Mesodermal cell (in vitro differentiated cells): Measurements from ENCODE around the gene RNF19B. TPM values are rescaled to one million over a fixed set of nuclear protein-coding genes. Genes with fewer than 3 reads are reported as not detected.

Experiments used
- H3K27ac ChIP-seq: 2 replicates; pipeline ENCODE4 v1.7.0; 2013; ENCODE audit warnings: mild to moderate bottlenecking, low read depth, low read length, moderate library complexity; ENCODE audit not compliant: severe bottlenecking
- H3K36me3 ChIP-seq: 2 replicates; pipeline ENCODE4 v1.7.1; 2013; ENCODE audit warnings: mild to moderate bottlenecking, low read length, moderate library complexity; ENCODE audit not compliant: control insufficient read depth, insufficient read depth
- H3K4me1 ChIP-seq: one replicate; pipeline ENCODE4 v1.7.1; 2013; ENCODE audit warnings: mild to moderate bottlenecking, low read length; ENCODE audit not compliant: insufficient read depth, control insufficient read depth, poor library complexity, severe bottlenecking
- H3K4me3 ChIP-seq: 2 replicates; pipeline ENCODE4 v1.7.0; 2013; ENCODE audit warnings: low read length, control low read depth, mild to moderate bottlenecking; ENCODE audit not compliant: insufficient read depth, poor library complexity, severe bottlenecking; ENCODE audit errors: extremely low read depth
- H3K9me3 ChIP-seq: 2 replicates; pipeline ENCODE4 v1.7.1; 2013; ENCODE audit warnings: mild to moderate bottlenecking, low read length, moderate library complexity; ENCODE audit not compliant: control insufficient read depth
- WGBS, 2 experiments: methylation state at CpG; one replicate each; pipeline ENCODE4 v1.1.5; 2013; ENCODE audit warnings: missing lambda C conversion rate in 2 of 2; ENCODE audit not compliant: insufficient coverage in 2 of 2; 5-methylcytosine and 5-hydroxymethylcytosine counted together
- polyA plus RNA-seq, 2 experiments: library from polyadenylated mRNA; stranded (reverse); fragments of 50-300 nt; gene quantifications; one replicate each; pipeline ENCODE4 v1.2.3, GENCODE V29; 2013

Gene RNF19B
- polyA plus RNA-seq (2013, experiment 1 of 2) = 13.0 TPM
- 11.7 TPM for polyA plus RNA-seq (2013, experiment 2 of 2)

DNA sequence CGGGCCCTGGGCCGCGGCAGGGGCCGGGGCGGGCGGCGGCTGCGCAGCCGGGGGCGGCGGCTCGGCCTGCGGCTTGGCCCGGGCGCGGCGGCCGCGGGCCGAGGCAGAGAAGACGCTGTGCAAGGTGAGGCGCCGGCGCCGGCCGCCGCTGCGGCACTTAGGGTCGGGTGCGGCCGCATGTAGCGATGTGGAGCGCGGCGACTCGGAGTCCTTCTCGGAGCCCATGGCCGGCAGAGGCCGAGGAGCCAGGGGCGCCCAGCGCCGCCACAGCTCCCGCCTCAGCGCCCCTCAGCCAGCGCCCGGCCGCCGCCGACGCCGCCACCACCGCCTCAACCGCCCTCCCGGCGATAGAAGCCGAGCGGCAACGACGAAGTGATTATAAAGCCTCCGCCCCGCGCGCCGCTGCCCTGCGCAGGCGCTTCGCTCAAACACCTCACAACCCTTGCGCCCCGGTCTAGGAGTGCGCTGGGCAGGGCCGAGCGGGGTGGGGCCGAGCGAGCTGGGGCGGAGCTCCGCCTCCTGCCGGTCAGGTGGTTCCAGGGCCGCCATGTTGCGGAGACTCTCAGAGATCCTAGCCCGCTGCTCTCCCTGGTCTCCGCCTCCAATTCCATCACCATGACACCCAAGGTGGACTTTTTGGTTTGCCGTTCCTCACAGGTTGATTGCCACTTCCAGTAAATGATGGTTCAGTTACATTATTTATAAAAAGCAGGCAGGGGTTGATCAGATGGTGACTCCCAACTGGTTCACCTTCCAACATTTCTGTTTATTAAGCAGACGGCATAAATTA is at the start of gene RNF19B:
Gene RNF19B (minus strand): TSS at position 349 of the 790 bp plus-strand sequence. CDS start 124 bp downstream, at position 225.
- peak within 1 kb of the TSS; percentile 82 for H3K4me3 ChIP-seq
- 1 to 2% methylated on average over 43 to 72 of the region's 83 CpGs for WGBS, 2 experiments

DNA sequence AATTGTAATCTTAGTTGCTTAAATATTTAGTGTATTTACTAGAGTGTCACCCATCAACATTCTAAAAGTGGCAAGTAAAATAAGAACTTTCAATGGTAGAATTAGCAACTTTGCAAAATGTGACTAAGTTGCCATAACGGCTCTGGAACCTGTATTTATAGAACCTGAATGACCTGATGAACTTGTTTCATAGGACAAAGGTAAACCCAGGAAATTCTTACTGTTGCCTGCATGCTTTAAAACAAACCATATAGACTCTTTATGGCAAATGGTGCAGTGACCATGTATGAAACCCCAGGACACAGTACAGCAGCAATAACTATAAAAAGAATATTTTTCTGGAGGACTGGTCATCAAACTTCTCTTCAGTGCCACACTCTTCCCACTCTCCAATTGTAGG is 49.2 kb upstream of the RNF19B start:
- H3K4me1 ChIP-seq = peaks cover 5% of the 10 kb centered on the region

More for the DNA sequence above, at the start of gene RNF19B:
- H3K4me1 ChIP-seq = peaks cover 7% of the 10 kb centered on the region
- H3K9me3 ChIP-seq = no peaks in the 10 kb centered on the region
- no peaks in the 10 kb centered on the region for H3K36me3 ChIP-seq
- H3K27ac ChIP-seq = peak within 1 kb of the TSS; percentile 59

DNA sequence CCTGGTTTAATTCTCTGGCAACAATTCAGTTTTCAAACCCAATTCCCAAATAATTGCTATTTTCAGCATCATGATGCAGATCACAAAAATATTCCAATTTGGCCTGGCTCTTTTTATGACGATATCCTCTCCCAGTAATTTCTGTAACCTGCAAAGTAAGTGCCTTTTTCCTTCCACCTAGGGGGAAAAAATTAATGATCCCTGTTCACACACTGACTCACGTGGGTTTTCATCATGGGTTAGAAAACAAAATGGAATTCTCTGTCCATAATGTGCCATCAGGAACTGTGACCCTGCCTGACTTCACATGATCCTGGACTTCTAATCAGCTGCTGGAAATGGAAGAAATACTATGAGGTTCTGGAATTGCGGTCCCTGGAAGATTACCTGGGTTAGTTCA is 47.6 kb upstream of the RNF19B start:
- Histone ChIP-seq H3K9me3 (no peaks in the 10 kb centered on the region), H3K4me1 (peaks cover 20% of the 10 kb centered on the region), H3K27ac (no peak overlapping the region), H3K4me3 (no peak overlapping the region), H3K36me3 (peaks cover 74% of the 10 kb centered on the region)
- WGBS, 2 experiments = 91 to 100% methylated on average over 2 to 3 of the region's 3 CpGs

More for the DNA sequence above, 49.2 kb upstream of the RNF19B start:
- no peak overlapping the region for H3K27ac ChIP-seq
- no peaks in the 10 kb centered on the region for H3K9me3 ChIP-seq
- 88 to 100% methylated on average over 1 of the region's 1 CpG for WGBS, 2 experiments
- no peak overlapping the region for H3K4me3 ChIP-seq
- peaks cover 75% of the 10 kb centered on the region for H3K36me3 ChIP-seq

DNA sequence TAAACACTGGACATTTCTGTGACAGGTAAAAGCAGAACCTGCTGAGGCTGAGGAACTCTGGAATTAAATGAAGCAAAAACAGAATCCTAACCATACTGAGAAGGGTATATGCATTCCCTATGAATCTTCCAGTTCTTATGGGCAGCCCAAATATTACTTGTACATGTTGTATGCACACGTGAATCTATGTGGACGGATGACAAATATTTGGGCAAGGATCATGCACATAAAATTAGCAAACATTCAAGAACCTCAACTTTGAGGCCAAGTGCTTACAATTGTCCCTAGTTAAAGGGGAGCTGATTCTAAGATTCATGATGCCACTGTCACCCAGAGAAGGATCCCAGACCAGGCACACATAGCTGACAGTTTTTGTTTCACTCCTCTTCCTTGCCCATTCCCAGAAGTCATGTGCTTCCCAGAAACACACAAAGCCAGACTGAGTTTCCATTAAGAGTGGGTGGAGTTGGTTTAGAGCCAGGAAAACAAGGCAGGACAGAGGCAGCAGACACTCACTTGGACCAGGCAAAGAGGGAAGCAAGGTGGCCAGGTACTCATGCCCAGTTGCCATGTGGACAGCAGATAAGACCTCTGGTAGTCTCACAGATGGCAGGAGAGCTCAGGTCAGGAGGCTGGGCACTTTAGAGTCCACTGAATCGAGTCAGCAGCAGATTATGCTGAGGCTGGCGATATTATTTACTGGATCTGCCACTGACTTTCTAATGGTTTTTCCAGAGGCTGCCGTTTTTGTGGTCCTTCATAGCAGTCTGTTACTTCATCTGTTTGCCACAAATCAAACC is 46.5 kb upstream of the RNF19B start:
- peaks cover 72% of the 10 kb centered on the region for H3K36me3 ChIP-seq
- no peak overlapping the region for H3K4me3 ChIP-seq
- 98 to 100% methylated on average over 2 to 3 of the region's 5 CpGs for WGBS, 2 experiments
- peaks cover 29% of the 10 kb centered on the region for H3K4me1 ChIP-seq
- no peak overlapping the region for H3K27ac ChIP-seq
- no peaks in the 10 kb centered on the region for H3K9me3 ChIP-seq

DNA sequence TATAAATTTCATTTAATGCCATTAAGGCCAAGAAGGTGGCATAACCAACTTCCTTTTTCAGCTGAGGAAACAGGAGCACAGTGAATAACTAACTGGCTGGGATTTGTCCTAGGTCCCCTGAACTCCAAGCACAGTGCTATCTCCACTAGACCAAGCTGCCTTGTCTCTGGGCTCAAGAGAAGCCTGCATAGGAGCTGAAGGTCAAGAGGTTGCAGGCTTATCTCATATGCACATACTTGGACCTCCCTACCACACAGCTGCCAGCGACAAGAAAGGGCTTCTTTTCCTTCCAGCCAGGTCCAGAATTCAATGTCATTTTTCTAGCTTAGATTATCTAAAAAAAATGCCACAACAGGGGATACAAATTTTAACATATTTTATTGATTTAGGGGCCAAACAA is 45.0 kb upstream of the RNF19B start:
- H3K4me3 ChIP-seq = no peak overlapping the region
- no peaks in the 10 kb centered on the region for H3K9me3 ChIP-seq
- peaks cover 62% of the 10 kb centered on the region for H3K36me3 ChIP-seq
- H3K4me1 ChIP-seq = peaks cover 44% of the 10 kb centered on the region
- 63% methylated on average over 1 of the region's 1 CpG; no CpG with 5 or more reads in 1 of the 2 experiments for WGBS, 2 experiments
- peak overlapping the region; percentile 49 for H3K27ac ChIP-seq

DNA sequence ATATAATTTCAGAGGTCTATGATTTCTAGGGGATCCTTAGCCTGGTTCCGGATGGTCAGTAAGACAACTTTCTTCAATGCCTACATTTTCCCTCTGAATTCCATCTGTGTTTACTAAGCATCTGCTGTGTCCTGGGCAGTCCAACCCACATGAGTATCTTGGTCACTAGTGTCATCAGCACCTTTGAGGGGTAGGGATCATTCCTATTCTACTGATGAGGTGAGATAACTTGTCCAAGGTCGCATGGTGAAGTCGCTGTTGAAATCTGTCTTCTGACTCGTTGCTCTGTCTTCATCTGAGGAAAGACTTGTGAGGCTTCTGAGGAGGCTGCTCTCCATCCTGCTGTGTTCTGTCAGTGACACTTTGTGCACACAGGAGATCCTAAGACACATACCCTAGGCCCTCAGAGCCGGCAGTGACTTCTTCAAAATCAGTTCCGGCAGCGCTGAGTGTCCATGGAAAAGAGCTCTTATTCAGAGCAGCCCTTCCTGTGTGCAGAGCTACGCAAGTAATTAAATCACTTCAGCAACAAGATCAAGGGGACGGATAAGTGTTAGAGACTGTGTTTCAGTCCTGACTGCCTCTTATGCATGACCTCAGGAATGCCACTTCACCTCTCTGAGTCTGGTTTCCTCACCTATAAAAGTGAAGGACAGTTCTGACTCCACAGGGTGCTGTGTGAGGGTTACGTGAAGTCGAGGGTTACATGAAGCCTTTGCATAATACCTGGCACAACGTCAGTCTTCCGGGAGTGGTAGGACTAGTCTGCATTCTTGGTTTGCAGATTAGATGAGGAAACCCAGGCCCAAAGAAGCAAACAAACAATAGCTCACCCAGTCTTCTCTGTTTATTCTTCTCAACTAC is 43.7 kb upstream of the RNF19B start:
- no peaks in the 10 kb centered on the region for H3K9me3 ChIP-seq
- peak overlapping the region; percentile 41 for H3K27ac ChIP-seq
- peaks cover 49% of the 10 kb centered on the region for H3K36me3 ChIP-seq
- peaks cover 45% of the 10 kb centered on the region for H3K4me1 ChIP-seq
- H3K4me3 ChIP-seq = no peak overlapping the region
- WGBS, 2 experiments = 92 to 98% methylated on average over 8 to 12 of the region's 13 CpGs

- H3K27ac ChIP-seq = no peak overlapping the region
- WGBS, 2 experiments = 75% methylated on average over 4 of the region's 6 CpGs
- H3K36me3 ChIP-seq = peaks cover 41% of the 10 kb centered on the region
- no peak overlapping the region for H3K4me3 ChIP-seq
- peaks cover 45% of the 10 kb centered on the region for H3K4me1 ChIP-seq
- no peaks in the 10 kb centered on the region for H3K9me3 ChIP-seq
Observed at GRCh38 chr1:33007190-33008050, 42.8 kb upstream of the RNF19B start.

DNA sequence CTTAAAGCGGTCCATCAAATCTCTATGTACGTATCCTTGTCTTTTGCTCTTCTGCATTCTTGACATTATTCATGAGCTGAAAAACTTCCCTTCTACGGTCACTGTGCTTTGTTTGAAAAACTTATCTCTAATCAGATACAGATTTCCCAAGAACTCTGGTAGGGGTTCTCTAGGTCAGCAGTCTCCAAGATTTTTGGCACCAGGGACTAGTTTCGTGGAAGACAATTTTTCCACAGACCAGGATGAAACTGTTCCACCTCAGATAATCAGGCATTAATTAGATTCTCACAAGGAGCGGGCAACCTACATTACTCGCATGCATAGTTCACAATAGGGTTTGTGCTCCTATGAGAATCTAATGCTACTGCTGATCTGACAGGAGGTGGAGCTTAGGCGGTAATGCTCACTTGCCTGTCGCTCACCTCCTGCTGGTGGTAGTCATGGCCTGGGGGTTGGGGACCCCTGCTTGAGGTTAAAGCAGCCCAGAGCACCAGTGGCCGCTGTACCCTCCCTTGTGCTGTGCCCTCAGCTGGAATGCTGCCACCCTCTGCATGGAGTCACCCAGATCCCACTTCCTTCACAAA is 41.3 kb upstream of the RNF19B start:
- 78 to 84% methylated on average over 8 to 9 of the region's 9 CpGs for WGBS, 2 experiments
- no peak overlapping the region for H3K27ac ChIP-seq
- H3K36me3 ChIP-seq = peaks cover 26% of the 10 kb centered on the region

DNA sequence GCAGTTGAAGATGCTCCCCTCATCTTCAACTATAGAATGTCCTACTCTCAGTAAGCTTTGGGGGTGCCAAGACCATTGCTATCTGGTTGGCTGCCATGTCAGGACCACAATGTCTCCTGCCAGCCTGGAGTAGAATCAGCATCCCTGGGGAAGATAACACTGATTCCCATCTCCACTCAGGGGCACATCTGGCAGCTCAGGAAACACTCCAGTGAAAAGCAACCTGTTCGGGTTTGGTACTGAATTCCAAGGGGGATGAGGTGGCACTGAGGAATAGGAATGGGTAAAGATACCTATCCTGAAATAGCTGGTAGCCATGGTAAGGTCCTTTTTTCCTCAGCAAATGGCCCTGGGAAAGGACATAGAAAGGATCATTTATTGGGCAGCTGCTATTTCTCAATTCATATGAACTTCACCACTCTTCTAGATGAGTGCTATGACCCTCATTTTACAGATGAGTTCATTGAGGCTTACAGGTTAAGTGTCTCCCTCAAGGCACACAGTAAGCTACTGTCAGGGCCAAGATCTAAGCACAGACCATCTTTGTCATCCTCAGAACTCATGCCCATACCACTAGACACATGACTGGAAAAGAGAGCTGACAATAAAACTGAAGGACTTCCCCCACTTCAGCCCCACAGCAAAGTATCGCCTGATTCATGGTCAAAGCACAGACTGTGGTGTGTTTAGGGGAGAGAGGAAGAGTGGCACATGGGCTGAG is 40.7 kb upstream of the RNF19B start:
- Histone ChIP-seq H3K27ac (no peak overlapping the region), H3K4me1 (peaks cover 45% of the 10 kb centered on the region), H3K9me3 (no peaks in the 10 kb centered on the region), H3K4me3 (no peak overlapping the region), H3K36me3 (peaks cover 20% of the 10 kb centered on the region)
- WGBS, 2 experiments = 80 to 86% methylated on average over 1 of the region's 2 CpGs

More for the DNA sequence above, 41.3 kb upstream of the RNF19B start:
- H3K4me1 ChIP-seq = peaks cover 45% of the 10 kb centered on the region
- H3K4me3 ChIP-seq = no peak overlapping the region
- H3K9me3 ChIP-seq = no peaks in the 10 kb centered on the region
